Right lobe of liver (tissue), 4 donors: ENCODE results near the gene HOXA9.

ENCODE experiments used
- POLR2A ChIP-seq: fragments of 450-650 bp; IDR thresholded peaks from one replicate; pipeline ENCODE4 v1.6.1; 2017; ENCODE audit warnings: antibody characterized with exemption, mild to moderate bottlenecking
- TF ChIP-seq, protein P1 (sequence below), 4 donors: fragments of 200-600 bp in 3 of 4; fragments of 450-650 bp in 1 of 4; IDR thresholded peaks; one replicate each; pipeline versions ENCODE4 v1.5.1 to v1.8.0; 2016 to 2022; ENCODE audit warnings: antibody characterized with exemption in 4 of 4, mild to moderate bottlenecking in 2 of 4
- donor health status: DM: no; HTN: no; CAD: no.
- donor health status: DM: no; HTN: no; CAD: no.
- donor health status: DM: no; HTN: yes; CAD: no.

- TF ChIP-seq, protein P1, sequence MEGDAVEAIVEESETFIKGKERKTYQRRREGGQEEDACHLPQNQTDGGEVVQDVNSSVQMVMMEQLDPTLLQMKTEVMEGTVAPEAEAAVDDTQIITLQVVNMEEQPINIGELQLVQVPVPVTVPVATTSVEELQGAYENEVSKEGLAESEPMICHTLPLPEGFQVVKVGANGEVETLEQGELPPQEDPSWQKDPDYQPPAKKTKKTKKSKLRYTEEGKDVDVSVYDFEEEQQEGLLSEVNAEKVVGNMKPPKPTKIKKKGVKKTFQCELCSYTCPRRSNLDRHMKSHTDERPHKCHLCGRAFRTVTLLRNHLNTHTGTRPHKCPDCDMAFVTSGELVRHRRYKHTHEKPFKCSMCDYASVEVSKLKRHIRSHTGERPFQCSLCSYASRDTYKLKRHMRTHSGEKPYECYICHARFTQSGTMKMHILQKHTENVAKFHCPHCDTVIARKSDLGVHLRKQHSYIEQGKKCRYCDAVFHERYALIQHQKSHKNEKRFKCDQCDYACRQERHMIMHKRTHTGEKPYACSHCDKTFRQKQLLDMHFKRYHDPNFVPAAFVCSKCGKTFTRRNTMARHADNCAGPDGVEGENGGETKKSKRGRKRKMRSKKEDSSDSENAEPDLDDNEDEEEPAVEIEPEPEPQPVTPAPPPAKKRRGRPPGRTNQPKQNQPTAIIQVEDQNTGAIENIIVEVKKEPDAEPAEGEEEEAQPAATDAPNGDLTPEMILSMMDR (IDR thresholded peaks at IDR 0.05), result no peak
- no peak for TF ChIP-seq POLR2A
These were observed 46.8 kb downstream of the HOXA9 start for GRCh38 chr7:27118580-27118979.
